Nasal cavity respiratory epithelium epithelial cell of viscerocranial mucosa (primary cell): ENCODE data around the gene CSK. TPM values are rescaled to one million over a fixed set of nuclear protein-coding genes. Genes with fewer than 3 reads are reported as not detected.

Experiments used
- total RNA-seq: library from RNA; depleted of rRNA; stranded (reverse); fragments of >200 nt; gene quantifications from 2 replicates; pipeline ENCODE4 v1.2.3, GENCODE V29; 2014

Gene CSK
- total RNA-seq: 32.8 and 96.9 TPM in 2 replicates

GRCh38 chr15:74781431-74782258 is at the start of gene CSK:
Gene CSK (plus strand): TSS chr15:74782080. CDS start chr15:74798298, 16,218 bp downstream.

DNA sequence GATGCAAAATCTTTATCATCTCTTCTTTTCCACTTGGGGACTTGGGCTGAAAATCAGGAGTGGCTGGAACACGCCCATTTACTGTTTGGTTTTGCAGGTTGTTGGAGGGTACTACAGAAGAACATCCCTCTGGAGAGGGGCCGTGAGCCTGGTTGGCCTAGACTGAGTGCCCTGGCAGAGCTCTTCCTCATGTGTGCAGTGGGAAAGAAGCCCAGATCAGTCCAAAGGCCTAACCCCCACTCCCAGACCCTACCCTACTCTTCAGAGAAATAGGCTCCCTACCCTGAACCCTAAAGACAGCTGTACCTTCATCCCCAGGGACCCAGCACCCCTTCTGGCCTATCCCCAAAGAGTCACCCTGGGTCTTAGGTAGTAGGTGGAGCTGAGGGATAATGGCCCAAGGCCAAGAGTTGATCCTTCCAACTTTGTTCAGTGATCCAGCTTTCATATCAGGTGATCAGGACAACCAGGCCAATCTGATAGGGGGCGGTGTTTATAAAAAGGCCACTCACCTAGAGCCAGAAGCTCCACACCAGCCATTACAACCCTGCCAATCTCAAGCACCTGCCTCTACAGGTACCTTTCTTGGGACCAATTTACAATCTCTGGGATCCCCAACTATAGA is 33.4 kb upstream of the CSK start, which contains the start of gene CYP1A2:
TSS of gene CYP1A2 (plus strand) at position 524 of the 625 bp plus-strand sequence. CDS start 894 bp downstream, outside the sequence.

GRCh38 chr15:74812533-74812932 is 30.7 kb downstream of the CSK start, which contains the start of gene LMAN1L:
Gene LMAN1L (plus strand): TSS chr15:74812835. CDS start chr15:74812855, 20 bp downstream.

DNA sequence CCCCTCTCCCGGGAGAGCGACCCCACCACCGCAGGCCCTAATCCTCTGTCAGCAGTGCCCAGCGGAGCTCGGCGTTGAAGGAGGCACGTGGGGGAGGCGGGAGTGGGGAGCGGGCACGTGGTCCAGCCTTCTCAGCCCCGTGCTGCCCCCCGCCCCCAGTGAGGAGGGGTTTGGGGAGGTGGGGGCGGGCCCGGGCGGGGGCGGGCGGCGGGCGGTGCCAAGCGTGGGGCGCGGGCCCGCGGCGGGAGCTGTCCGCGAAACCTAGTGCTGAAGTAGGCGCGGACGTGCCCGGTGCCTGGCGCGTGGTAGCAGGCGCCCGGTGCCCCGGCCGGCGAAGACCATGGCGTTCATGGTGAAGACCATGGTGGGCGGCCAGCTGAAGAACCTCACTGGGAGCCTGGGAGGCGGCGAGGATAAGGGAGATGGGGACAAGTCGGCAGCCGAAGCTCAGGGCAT is 44.5 kb downstream of the CSK start, which contains the start of gene CPLX3:
TSS of gene CPLX3 (plus strand) at position 264 of the 456 bp plus-strand sequence. CDS start at position 341, 77 bp downstream.

DNA sequence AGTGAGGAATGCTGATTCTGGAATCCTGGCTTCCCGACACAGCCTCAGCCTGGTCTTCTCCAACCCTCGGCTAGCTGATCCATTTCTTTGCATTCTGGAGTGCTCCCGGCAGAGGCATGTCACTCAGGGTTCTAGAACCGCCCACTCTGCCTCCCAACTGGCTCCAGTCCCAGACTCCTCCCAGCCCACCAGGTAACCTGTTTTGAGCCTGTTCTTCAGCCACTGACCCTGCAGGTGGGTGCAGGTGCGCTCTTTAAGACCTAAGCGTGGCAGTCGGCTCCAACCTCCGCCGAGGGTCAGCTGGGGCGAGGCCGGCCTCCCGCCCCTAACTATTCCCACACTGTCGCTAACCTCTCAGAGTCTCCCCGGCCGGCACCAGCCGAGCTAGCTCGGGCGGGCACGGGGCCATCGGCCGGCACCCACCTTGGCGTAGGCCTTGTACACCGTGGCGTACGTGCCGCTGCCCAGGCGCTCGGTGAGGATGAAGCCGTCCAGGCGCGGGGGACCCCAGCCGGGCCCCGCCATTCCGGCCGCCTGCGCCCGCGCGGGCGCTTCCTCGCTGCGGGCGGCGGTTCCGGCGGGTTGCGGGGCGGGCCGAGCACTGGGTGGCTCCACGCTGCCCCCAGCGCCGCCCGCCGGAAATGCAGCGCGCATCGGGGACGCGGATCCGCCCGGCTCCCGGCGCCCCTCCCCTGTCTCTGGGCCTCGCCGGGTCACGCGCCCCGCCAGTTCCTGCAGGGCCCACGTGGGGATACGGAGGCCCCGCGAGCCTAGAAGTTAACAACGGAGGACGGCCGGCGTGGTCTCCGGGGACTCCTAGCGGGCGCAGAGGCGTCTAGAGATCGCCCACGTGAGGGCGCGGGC is 60.9 kb downstream of the CSK start, which contains the start of gene ULK3:
TSS of gene ULK3 (minus strand) at position 576 of the 864 bp plus-strand sequence. CDS start at position 525, 51 bp downstream.

Other genes with a start within 250 kb of the CSK start
- gene ARID3B, start 240.9 kb upstream of the CSK start, total RNA-seq: 5.5 and 8.6 TPM in 2 replicates
- 49.2 and 55.3 TPM in 2 replicates for gene CLK3, start 166.2 kb upstream of the CSK start, total RNA-seq
- 6.8 and 19.5 TPM in 2 replicates for gene EDC3, start 86.1 kb upstream of the CSK start, total RNA-seq
- 1.6 and 3.1 TPM in 2 replicates for gene CYP1A1, start 56.6 kb upstream of the CSK start, total RNA-seq
- gene CYP1A2, start 33.2 kb upstream of the CSK start, total RNA-seq: not detected in 2 replicates
- gene LMAN1L, start 30.8 kb downstream of the CSK start, total RNA-seq: 0.21 TPM in 1 of 2 replicates, not detected in the other
- gene CPLX3, start 44.5 kb downstream of the CSK start, total RNA-seq: not detected in 2 replicates
- 21.8 and 21.9 TPM in 2 replicates for gene ULK3, start 61.1 kb downstream of the CSK start, total RNA-seq
- gene SCAMP2, start 91.3 kb downstream of the CSK start, total RNA-seq: 26.3 and 43.4 TPM in 2 replicates
- gene MPI, start 108.0 kb downstream of the CSK start, total RNA-seq: 22.6 and 41.5 TPM in 2 replicates
- 70.4 and 72.1 TPM in 2 replicates for gene FAM219B, start 124.8 kb downstream of the CSK start, total RNA-seq
- gene COX5A, start 156.0 kb downstream of the CSK start, total RNA-seq: 64.9 and 75.4 TPM in 2 replicates
- 5.6 and 5.8 TPM in 2 replicates for gene RPP25, start 174.7 kb downstream of the CSK start, total RNA-seq
- under 0.01 and 0.64 TPM in 2 replicates for gene SCAMP5, start 213.5 kb downstream of the CSK start, total RNA-seq
- gene PPCDC, start 241.5 kb downstream of the CSK start, total RNA-seq: 6.8 and 10.9 TPM in 2 replicates